SK-N-MC (cell line): ENCODE data around the gene VPS37B.

Experiments used
- DNase-seq: peaks from one replicate; pipeline ENCODE4 v3.0.0-alpha.2; 2011; ENCODE audit warnings: low read depth, low spot score
- H3K27ac ChIP-seq: fragments of 200-600 bp; sonication (generic); 2 replicates; pipeline ENCODE4 v1.5.1; 2016; ENCODE audit warnings: mixed run types
- H3K36me3 ChIP-seq: fragments of 200-600 bp; sonication (generic); 2 replicates; pipeline ENCODE4 v1.6.1; 2017; ENCODE audit warnings: antibody characterized with exemption, low read length, mixed read lengths; ENCODE audit not compliant: insufficient read depth
- H3K4me3 ChIP-seq: fragments of 200-600 bp; sonication (generic); 2 replicates; pipeline ENCODE4 v1.5.1; 2016
- H3K9ac ChIP-seq: fragments of 200-600 bp; sonication (generic); 2 replicates; pipeline ENCODE4 v1.8.0; 2017; ENCODE audit warnings: mixed run types, mixed read lengths; ENCODE audit not compliant: insufficient read length
- H3K9me3 ChIP-seq: fragments of 200-600 bp; sonication (generic); 2 replicates; pipeline ENCODE4 v1.6.1; 2017; ENCODE audit warnings: low read depth, mild to moderate bottlenecking, antibody characterized with exemption, low read length, moderate library complexity, mixed read lengths
- EZH2 ChIP-seq: fragments of 200-600 bp; sonication (generic); IDR thresholded peaks from one replicate; pipeline ENCODE4 v1.6.1; 2017; ENCODE audit warnings: antibody characterized with exemption
- FOXP2 ChIP-seq: optimal IDR thresholded peaks from 2 replicates; pipeline ENCODE3; 2011; ENCODE audit warnings: mild to moderate bottlenecking, moderate library complexity; ENCODE audit not compliant: insufficient read depth; ENCODE audit errors: extremely low read length, control extremely low read depth
- POLR2AphosphoS5 ChIP-seq: IDR thresholded peaks from 2 replicates; pipeline ENCODE4 v1.6.1; 2012; ENCODE audit warnings: mild to moderate bottlenecking, low read depth, low read length, borderline replicate concordance

Gene VPS37B

GRCh38 chr12:122859303-122860039 is 36.5 kb downstream of the VPS37B start:
- TF ChIP-seq POLR2AphosphoS5 (no peak), FOXP2 (no peak), EZH2 (no peak)
- no peak overlapping the region for H3K4me3 ChIP-seq
- H3K27ac ChIP-seq: no peak overlapping the region
- DNase-seq: no peak
- H3K36me3 ChIP-seq: no peaks in the 10 kb centered on the region
- no peaks in the 10 kb centered on the region for H3K9me3 ChIP-seq
- H3K9ac ChIP-seq: no peak overlapping the region

GRCh38 chr12:122858591-122859302 is 37.2 kb downstream of the VPS37B start:
- Histone ChIP-seq H3K9ac (no peak overlapping the region), H3K9me3 (no peaks in the 10 kb centered on the region), H3K36me3 (no peaks in the 10 kb centered on the region), H3K27ac (no peak overlapping the region), H3K4me3 (no peak overlapping the region)
- DNase-seq: no peak
- no peak for TF ChIP-seq EZH2
- no peak for TF ChIP-seq FOXP2
- TF ChIP-seq POLR2AphosphoS5: no peak

GRCh38 chr12:122858171-122858570 is 37.8 kb downstream of the VPS37B start:
- TF ChIP-seq POLR2AphosphoS5 (no peak), FOXP2 (no peak), EZH2 (no peak)
- no peak for DNase-seq
- H3K4me3 ChIP-seq: no peak overlapping the region
- H3K36me3 ChIP-seq: no peaks in the 10 kb centered on the region
- H3K9me3 ChIP-seq: no peaks in the 10 kb centered on the region
- H3K27ac ChIP-seq: no peak overlapping the region
- H3K9ac ChIP-seq: no peak overlapping the region

GRCh38 chr12:122856999-122857671 is 38.8 kb downstream of the VPS37B start:
- no peak overlapping the region for H3K27ac ChIP-seq
- DNase-seq: no peak
- TF ChIP-seq POLR2AphosphoS5 (no peak), FOXP2 (no peak), EZH2 (no peak)

GRCh38 chr12:122855928-122856831 is 39.7 kb downstream of the VPS37B start:
- no peak for DNase-seq
- no peak for TF ChIP-seq FOXP2
- TF ChIP-seq EZH2: no peak
- TF ChIP-seq POLR2AphosphoS5: no peak
- no peaks in the 10 kb centered on the region for H3K36me3 ChIP-seq
- H3K4me3 ChIP-seq: no peak overlapping the region
- H3K9ac ChIP-seq: no peak overlapping the region
- H3K27ac ChIP-seq: no peak overlapping the region
- H3K9me3 ChIP-seq: no peaks in the 10 kb centered on the region

More at GRCh38 chr12:122856999-122857671, 38.8 kb downstream of the VPS37B start:
- Histone ChIP-seq H3K36me3 (no peaks in the 10 kb centered on the region), H3K9ac (no peak overlapping the region), H3K9me3 (no peaks in the 10 kb centered on the region), H3K4me3 (no peak overlapping the region)

GRCh38 chr12:122855071-122855829 is 40.7 kb downstream of the VPS37B start:
- no peak overlapping the region for H3K9ac ChIP-seq
- H3K27ac ChIP-seq: no peak overlapping the region
- no peaks in the 10 kb centered on the region for H3K9me3 ChIP-seq
- H3K36me3 ChIP-seq: no peaks in the 10 kb centered on the region
- H3K4me3 ChIP-seq: no peak overlapping the region
- no peak for DNase-seq
- TF ChIP-seq POLR2AphosphoS5 (no peak), FOXP2 (no peak), EZH2 (no peak)

- H3K9me3 ChIP-seq: no peaks in the 10 kb centered on the region
- DNase-seq: no peak
- TF ChIP-seq EZH2 (no peak), FOXP2 (no peak), POLR2AphosphoS5 (no peak)
- no peaks in the 10 kb centered on the region for H3K36me3 ChIP-seq
- no peak overlapping the region for H3K27ac ChIP-seq
- H3K9ac ChIP-seq: no peak overlapping the region
- H3K4me3 ChIP-seq: no peak overlapping the region
These were observed 41.4 kb downstream of the VPS37B start for GRCh38 chr12:122854554-122854953.
